Activated naive CD4-positive, alpha-beta T cell treated with anti-CD3 and anti-CD28 coated beads, Interleukin-2, amount 50 U/mL, for 72 hours (primary cell): ENCODE measurements around the gene MAIP1. TPM values are rescaled to one million over a fixed set of nuclear protein-coding genes. Genes with fewer than 3 reads are reported as not detected.

ENCODE experiments used
- ATAC-seq, 2 donors: fragments of 150-1000 bp; cut with Tn5 transposase; 2 replicates each; pipeline ENCODE4 v1.10.0; 2021; ENCODE audit warnings: mild to moderate bottlenecking in 2 of 2, moderate library complexity in 2 of 2
- DNase-seq, 2 donors: peaks; one replicate each; pipeline ENCODE4 v3.0.0; 2021 to 2022; ENCODE audit warnings: low spot score in 2 of 2
- H3K27ac Mint-ChIP-seq, 2 donors: one replicate each; pipeline ENCODE4 v1.8.0; 2022; ENCODE audit warnings: mild to moderate bottlenecking in 2 of 2, mixed read lengths in 2 of 2
- H3K36me3 Mint-ChIP-seq, 2 donors: one replicate each; pipeline ENCODE4 v1.8.0; 2022; ENCODE audit warnings: mixed read lengths in 2 of 2
- H3K9me3 Mint-ChIP-seq, 2 donors: one replicate each; pipeline ENCODE4 v1.8.0; 2022; ENCODE audit warnings: mixed read lengths in 2 of 2
- total RNA-seq, 2 donors: library from RNA; stranded (reverse); gene quantifications; one replicate each; pipeline ENCODE4 v1.2.3, GENCODE V29; 2022

The MAIP1 gene
- total RNA-seq, 2 donors from 2014 or later, result 25.9 to 29.6 TPM

DNA sequence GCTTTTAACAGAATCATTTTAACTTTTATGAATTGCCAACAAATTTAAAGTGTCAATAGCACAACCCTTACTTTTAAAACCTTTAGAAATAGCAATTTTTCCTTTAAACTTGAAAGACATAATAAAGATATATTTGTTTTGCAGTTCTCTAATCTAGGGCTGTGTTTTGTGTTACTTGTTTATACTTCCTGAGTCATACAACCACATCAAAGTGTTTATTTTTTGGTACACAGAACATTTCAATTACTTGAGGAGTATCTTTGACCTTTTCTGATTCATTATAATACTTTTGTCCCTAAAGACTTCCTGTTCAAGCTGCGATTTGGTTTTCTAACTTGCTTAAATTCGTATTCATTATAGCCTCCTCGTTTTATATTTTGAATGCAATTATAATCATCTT lies 21.9 kb upstream of the MAIP1 start:
- DNase-seq (no peak), ATAC-seq (no peak)
- H3K9me3 Mint-ChIP-seq, result no peaks in the 10 kb centered on the region
- H3K27ac Mint-ChIP-seq, result no peak overlapping the region
- H3K36me3 Mint-ChIP-seq, result peaks cover 0 to 6% of the 10 kb centered on the region in 2 donors

- H3K27ac Mint-ChIP-seq, result peak overlapping the region in 1 of 2 donors; percentile 29
- H3K9me3 Mint-ChIP-seq, result no peaks in the 10 kb centered on the region
- peaks cover 0 to 6% of the 10 kb centered on the region in 2 donors for H3K36me3 Mint-ChIP-seq
- DNase-seq (no peak), ATAC-seq (no peak)
These were observed 18.8 kb upstream of the MAIP1 start for GRCh38 chr2:199936554-199936953.

- Mint-ChIP-seq H3K9me3 (no peaks in the 10 kb centered on the region), H3K27ac (no peak overlapping the region), H3K36me3 (no peaks in the 10 kb centered on the region)
- DNase-seq (no peak), ATAC-seq (peak; percentile 39 to 50)
These were observed 15.0 kb upstream of the MAIP1 start for GRCh38 chr2:199940373-199940772.

DNA sequence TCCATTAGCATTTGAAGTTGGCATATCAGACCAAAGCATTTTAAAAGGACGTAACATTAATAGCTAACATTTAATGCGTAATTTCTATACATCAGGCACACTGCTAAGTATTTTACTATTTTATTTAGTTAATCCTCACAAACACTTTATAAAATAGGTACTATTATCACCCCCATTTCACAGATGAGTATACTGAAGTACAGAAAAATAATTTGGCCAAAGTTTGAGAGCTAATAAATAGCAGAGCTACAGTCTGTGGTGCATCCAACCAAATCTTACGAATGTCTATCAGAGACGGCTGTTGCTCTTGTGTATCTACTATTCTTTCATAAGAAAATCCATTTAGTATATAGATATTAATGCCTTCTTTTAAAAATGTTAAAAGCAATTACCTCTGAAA lies 12.0 kb upstream of the MAIP1 start:
- ATAC-seq, result no peak
- no peak overlapping the region for H3K27ac Mint-ChIP-seq
- H3K9me3 Mint-ChIP-seq, result no peaks in the 10 kb centered on the region

GRCh38 chr2:199946196-199946595 lies 9.2 kb upstream of the MAIP1 start:
- no peak overlapping the region for H3K27ac Mint-ChIP-seq
- peaks cover 0 to 7% of the 10 kb centered on the region in 2 donors for H3K36me3 Mint-ChIP-seq
- no peaks in the 10 kb centered on the region for H3K9me3 Mint-ChIP-seq
- no peak for DNase-seq
- no peak for ATAC-seq

More for the DNA sequence above, 12.0 kb upstream of the MAIP1 start:
- no peak for DNase-seq
- H3K36me3 Mint-ChIP-seq, result no peaks in the 10 kb centered on the region

DNA sequence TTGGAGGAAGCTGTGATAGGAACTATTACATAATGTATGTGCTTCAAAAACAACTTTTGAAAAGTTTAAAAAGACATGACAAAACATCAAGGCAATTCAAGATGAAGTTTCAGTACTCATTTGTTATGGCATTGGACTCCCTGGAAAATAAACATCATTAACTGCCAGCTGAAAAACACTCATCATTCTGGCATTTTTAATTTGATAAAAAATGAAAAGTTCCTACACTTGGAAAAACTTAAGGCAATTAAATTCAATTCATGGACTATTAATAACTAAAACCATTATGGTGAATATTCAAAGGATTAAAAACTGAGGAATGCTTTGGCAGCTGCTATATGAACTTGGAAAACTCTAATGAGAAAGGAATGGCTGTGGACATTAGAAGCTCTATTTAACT lies 8.5 kb upstream of the MAIP1 start:
- ATAC-seq (no peak), DNase-seq (no peak)
- Mint-ChIP-seq H3K27ac (no peak overlapping the region), H3K36me3 (peaks cover 0 to 7% of the 10 kb centered on the region in 2 donors), H3K9me3 (no peaks in the 10 kb centered on the region)

DNA sequence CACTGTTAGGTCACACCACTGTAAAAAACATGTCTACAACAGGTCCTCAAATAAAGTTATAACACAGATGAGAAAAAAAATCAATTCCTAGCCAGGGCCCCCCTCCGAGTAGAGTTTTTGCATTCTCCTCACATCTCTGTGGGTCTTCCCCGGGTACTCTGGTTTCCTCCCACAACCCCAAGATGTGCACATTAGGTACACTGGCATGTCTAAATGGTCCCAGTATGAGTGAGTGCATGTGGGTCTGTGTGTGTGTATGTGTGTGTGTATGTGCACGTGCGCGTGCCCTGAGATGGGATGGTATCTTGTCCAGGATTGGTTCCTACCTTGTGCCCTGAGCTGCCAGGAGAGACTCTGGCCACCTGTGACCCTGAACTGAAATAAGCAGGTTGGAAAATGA lies 5.0 kb upstream of the MAIP1 start:
- Mint-ChIP-seq H3K9me3 (no peaks in the 10 kb centered on the region), H3K36me3 (peaks cover 8 to 26% of the 10 kb centered on the region in 2 donors), H3K27ac (peak overlapping the region; percentile 15 to 73)
- no peak for ATAC-seq
- no peak for DNase-seq

DNA sequence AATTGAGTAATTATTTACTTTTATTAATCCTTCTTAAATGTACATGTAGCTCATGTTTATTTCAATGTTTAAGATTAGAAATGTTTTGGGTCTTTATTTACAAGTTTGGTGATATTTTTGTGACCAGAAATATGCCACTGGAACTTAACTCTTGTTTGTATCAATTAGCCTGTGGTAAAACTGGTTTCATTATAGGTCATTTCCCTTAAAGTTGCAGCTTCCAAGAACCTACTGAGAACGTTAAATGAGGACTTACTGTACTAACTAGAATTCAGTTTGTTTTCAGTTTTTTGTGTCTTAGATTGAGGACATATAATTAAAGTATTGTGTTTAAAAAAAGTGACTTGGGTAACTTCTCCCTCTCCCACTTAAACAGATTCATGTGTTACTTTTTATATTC lies 4.4 kb upstream of the MAIP1 start:
- no peak overlapping the region for H3K27ac Mint-ChIP-seq

GRCh38 chr2:199955007-199955338 lies 409 bp upstream of the MAIP1 start:
- peaks cover 20 to 42% of the 10 kb centered on the region in 2 donors for H3K36me3 Mint-ChIP-seq
- ATAC-seq, result peak; percentile 69 to 71
- no peaks in the 10 kb centered on the region for H3K9me3 Mint-ChIP-seq
- peak overlapping the region; percentile 95 to 96 for H3K27ac Mint-ChIP-seq
- DNase-seq, result no peak

More for the DNA sequence above, 4.4 kb upstream of the MAIP1 start:
- H3K9me3 Mint-ChIP-seq, result no peaks in the 10 kb centered on the region
- H3K36me3 Mint-ChIP-seq, result peaks cover 14 to 31% of the 10 kb centered on the region in 2 donors
- DNase-seq (no peak), ATAC-seq (no peak)

GRCh38 chr2:199956062-199956380 lies 639 bp downstream of the MAIP1 start:
- Mint-ChIP-seq H3K9me3 (no peaks in the 10 kb centered on the region), H3K27ac (peak overlapping the region; percentile 95 to 96), H3K36me3 (peaks cover 20 to 36% of the 10 kb centered on the region in 2 donors)
- ATAC-seq, result no peak
- DNase-seq, result no peak

- ATAC-seq (no peak), DNase-seq (no peak)
- peak overlapping the region; percentile 41 to 45 for H3K27ac Mint-ChIP-seq
- H3K9me3 Mint-ChIP-seq, result no peaks in the 10 kb centered on the region
- peaks cover 26 to 43% of the 10 kb centered on the region in 2 donors for H3K36me3 Mint-ChIP-seq
These were observed 2.6 kb downstream of the MAIP1 start for GRCh38 chr2:199958014-199958413.

GRCh38 chr2:199962203-199962602 lies 6.8 kb downstream of the MAIP1 start:
- ATAC-seq, result peak; percentile 79 to 96
- no peak for DNase-seq
- Mint-ChIP-seq H3K9me3 (no peaks in the 10 kb centered on the region), H3K27ac (peak overlapping the region in 1 of 2 donors; percentile 79), H3K36me3 (peaks cover 7 to 19% of the 10 kb centered on the region in 2 donors)

GRCh38 chr2:199966405-199966804 lies 11.0 kb downstream of the MAIP1 start:
- ATAC-seq (no peak), DNase-seq (no peak)
- H3K27ac Mint-ChIP-seq, result no peak overlapping the region
- no peaks in the 10 kb centered on the region for H3K9me3 Mint-ChIP-seq
- peaks cover 7 to 12% of the 10 kb centered on the region in 2 donors for H3K36me3 Mint-ChIP-seq

GRCh38 chr2:199966976-199967375 lies 11.6 kb downstream of the MAIP1 start:
- DNase-seq (no peak), ATAC-seq (no peak)
- no peak overlapping the region for H3K27ac Mint-ChIP-seq
- H3K9me3 Mint-ChIP-seq, result no peaks in the 10 kb centered on the region
- H3K36me3 Mint-ChIP-seq, result peaks cover 7% of the 10 kb centered on the region in 2 donors

- DNase-seq, result no peak
- H3K9me3 Mint-ChIP-seq, result no peaks in the 10 kb centered on the region
- ATAC-seq, result no peak
- H3K36me3 Mint-ChIP-seq, result no peaks in the 10 kb centered on the region
- peak overlapping the region in 1 of 2 donors; percentile 11 for H3K27ac Mint-ChIP-seq
These were observed 12.7 kb downstream of the MAIP1 start for GRCh38 chr2:199968126-199968525.

DNA sequence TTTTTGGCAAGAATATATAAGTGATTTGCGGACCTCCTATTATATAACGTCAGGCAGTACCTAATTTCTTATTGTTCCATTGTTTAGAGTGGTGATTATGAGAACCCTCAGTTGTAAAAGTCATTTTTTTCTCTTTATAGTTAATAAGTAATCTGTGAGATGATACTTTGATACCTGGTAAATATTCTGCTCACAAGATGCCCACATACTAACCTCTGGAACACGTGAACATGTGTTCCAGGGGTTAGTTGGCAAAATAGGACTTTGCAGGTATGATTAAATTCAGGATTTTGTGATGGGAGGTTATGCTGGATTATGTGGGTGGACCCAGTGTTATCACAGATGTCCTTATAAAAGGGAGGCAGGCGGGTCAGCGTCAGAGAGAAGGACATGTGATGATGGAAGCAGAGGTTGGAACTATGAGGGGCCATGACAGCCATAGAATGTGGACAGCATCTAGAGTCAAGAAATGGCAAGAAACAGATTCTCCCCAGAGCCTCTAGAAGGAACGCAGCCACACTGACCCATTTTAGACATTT lies 16.8 kb downstream of the MAIP1 start:
- Mint-ChIP-seq H3K27ac (no peak overlapping the region), H3K36me3 (peaks cover 6 to 11% of the 10 kb centered on the region in 2 donors), H3K9me3 (peaks cover 0 to 6% of the 10 kb centered on the region in 2 donors)
- no peak for DNase-seq
- ATAC-seq, result no peak

GRCh38 chr2:199973703-199974102 lies 18.3 kb downstream of the MAIP1 start:
- ATAC-seq (no peak), DNase-seq (no peak)
- Mint-ChIP-seq H3K36me3 (peaks cover 6 to 17% of the 10 kb centered on the region in 2 donors), H3K27ac (no peak overlapping the region), H3K9me3 (peaks cover 0 to 6% of the 10 kb centered on the region in 2 donors)

- ATAC-seq, result no peak
- Mint-ChIP-seq H3K9me3 (peaks cover 0 to 6% of the 10 kb centered on the region in 2 donors), H3K27ac (no peak overlapping the region), H3K36me3 (peaks cover 6 to 17% of the 10 kb centered on the region in 2 donors)
- DNase-seq, result no peak
These were observed 20.0 kb downstream of the MAIP1 start for GRCh38 chr2:199975273-199975895.
